Measurements from ENCODE around the gene DCXR.

Gene DCXR

DNA sequence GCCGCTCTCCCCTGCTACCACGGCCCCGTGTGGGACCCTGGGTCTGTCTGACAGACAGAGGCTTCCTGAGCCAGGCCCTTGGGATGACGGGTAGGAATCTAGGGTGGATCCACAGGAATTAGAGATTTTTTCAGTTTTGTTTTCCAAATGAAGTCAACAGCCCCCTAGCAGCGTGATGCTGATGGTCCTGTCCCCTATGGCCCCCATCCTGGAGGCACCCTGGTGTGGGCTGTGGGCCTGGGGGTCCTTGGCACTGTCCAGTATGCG lies 30.3 kb downstream of the DCXR start:
- peaks cover 4% of the 10 kb centered on the region for H3K4me1 ChIP-seq (ENCODE audit: control insufficient read depth, insufficient read depth, low read length)
- no peaks in the 10 kb centered on the region for H3K27me3 ChIP-seq (ENCODE audit: control insufficient read depth, insufficient read depth, low read length)
- no peaks in the 10 kb centered on the region for H3K36me3 ChIP-seq (ENCODE audit: control insufficient read depth, insufficient read depth, low read length)
- no peak overlapping the region for H3K9ac ChIP-seq (ENCODE audit: low read length)
- no peaks in the 10 kb centered on the region for H3K9me3 ChIP-seq (ENCODE audit: control insufficient read depth, low read length)
- no peak overlapping the region for H3K4me3 ChIP-seq (ENCODE audit: low read length)

DNA sequence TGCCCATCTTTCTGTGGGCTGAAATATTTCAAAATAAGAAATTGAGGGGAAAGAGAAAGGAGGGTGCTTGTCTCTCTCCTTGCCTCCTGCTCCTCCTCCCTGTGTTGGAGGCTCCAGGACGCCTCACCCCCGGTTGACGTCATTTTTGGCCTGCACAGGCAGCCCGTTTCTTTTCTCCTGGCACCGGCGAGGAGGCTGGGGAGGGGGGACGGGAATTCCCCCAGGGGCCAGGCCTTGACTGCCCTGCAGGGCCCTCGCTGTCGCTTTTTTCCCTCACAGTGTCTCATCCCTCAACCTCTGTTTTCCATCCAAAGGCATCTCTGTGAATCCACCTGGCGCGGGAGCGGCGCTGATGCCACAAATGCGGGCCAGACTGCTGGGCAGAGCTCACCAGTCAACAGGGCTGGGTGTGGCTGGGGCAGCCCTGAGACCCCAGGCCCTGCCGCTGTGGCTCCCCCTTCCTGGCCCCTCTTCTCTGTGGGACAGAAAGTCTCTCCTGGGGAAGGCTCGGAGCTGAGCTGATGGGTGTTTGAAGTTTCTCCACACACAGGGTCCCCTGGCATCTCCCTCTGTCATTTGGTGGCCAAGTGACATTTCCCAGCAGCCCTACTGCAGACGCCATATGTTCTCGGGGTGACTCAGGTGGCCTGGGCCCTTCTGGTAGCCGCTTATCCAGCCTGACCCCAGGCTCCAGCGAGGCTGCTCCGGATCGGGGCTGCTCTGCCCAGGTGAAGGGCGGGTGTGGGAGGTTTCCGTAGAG lies 30.8 kb downstream of the DCXR start:
- H3K4me3 ChIP-seq (ENCODE audit: low read length): no peak overlapping the region
- peaks cover 4% of the 10 kb centered on the region for H3K4me1 ChIP-seq (ENCODE audit: control insufficient read depth, insufficient read depth, low read length)
- H3K9me3 ChIP-seq (ENCODE audit: control insufficient read depth, low read length): no peaks in the 10 kb centered on the region
- H3K36me3 ChIP-seq (ENCODE audit: control insufficient read depth, insufficient read depth, low read length): no peaks in the 10 kb centered on the region
- no peaks in the 10 kb centered on the region for H3K27me3 ChIP-seq (ENCODE audit: control insufficient read depth, insufficient read depth, low read length)
- H3K9ac ChIP-seq (ENCODE audit: low read length): no peak overlapping the region

DNA sequence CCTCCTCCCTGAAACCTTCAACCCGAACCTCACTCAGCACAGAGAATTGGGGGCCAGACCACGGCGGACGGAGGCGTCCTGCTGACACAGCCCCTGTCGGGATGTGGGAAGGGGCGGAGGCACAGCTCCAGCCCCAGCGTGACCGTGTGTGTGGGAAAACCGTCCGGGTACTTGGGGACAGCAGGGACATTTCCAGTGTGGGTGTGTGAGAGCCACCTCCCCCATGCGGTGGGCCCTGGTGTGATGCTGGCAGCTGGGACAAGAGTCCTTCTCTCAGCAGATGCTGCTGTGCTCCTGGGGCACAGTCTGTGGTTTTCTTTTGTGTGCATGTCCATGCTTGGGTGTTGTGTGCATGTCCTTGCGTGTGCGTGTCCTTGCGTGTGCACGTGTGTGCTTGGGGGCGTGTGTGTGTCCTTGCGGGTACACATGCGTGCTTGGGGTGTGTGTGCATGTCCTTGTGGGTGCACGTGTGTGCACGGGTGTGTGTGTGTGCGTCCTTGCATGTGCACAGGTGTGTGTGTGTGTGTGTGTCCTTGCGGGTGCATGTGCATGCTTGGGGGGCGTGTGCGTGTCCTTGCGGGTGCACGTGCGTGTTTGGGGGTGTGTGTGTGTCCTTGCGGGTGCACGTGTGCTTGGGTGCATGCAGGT lies 31.7 kb downstream of the DCXR start:
- Histone ChIP-seq H3K9me3 (ENCODE audit: control insufficient read depth, low read length) (no peaks in the 10 kb centered on the region), H3K9ac (ENCODE audit: low read length) (no peak overlapping the region), H3K4me3 (ENCODE audit: low read length) (no peak overlapping the region), H3K27me3 (ENCODE audit: control insufficient read depth, insufficient read depth, low read length) (no peaks in the 10 kb centered on the region), H3K4me1 (ENCODE audit: control insufficient read depth, insufficient read depth, low read length) (peaks cover 8% of the 10 kb centered on the region), H3K36me3 (ENCODE audit: control insufficient read depth, insufficient read depth, low read length) (no peaks in the 10 kb centered on the region)

DNA sequence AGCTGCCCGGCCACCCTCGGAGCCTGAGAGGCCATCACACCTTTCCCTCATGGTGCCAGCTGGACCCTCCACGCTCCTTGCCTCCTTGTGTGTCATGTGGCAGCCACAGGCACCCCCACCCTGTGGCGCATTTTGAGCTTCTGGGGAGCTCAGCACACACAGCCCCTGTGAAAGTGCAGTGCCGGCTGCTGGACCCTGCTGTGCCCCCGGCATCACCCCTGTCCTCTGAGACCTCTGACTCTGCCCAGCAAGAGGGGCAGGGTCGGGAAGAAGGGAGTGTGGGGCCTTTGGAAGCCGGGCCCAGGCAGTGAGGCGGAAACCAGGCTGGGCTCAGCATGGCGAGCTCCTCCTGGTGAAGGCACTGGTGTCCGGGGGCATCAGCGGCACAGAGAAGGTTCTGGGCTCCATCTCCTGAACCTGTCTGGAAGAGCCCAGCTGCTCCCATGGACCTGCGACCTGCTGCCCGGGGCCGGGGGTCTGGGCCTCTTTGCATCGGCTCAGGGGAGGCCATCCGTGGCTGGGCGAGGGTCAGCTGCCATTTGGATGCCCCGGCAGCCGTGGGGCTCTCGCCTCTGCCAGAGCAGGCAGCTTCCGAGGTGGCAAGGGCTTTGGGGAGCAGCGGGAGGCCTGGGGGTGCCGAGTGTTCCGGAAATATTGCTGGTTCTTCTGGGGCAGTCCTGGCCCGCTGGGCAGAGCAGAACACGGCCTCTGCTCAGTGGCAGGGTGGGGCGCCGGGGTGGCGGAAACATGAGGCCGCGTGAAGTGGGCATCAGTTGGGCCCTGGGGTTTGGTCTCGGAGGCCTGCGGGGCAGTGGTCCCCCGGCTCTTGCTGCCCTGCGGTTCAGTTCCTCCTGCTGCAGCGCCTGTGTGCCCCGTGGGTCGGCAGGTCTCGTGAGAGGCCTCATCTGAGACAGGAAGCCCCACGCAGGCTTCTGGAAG lies 32.7 kb downstream of the DCXR start:
- H3K4me3 ChIP-seq (ENCODE audit: low read length): no peak overlapping the region
- H3K9me3 ChIP-seq (ENCODE audit: control insufficient read depth, low read length): no peaks in the 10 kb centered on the region
- H3K4me1 ChIP-seq (ENCODE audit: control insufficient read depth, insufficient read depth, low read length): peaks cover 15% of the 10 kb centered on the region
- no peak overlapping the region for H3K9ac ChIP-seq (ENCODE audit: low read length)
- no peaks in the 10 kb centered on the region for H3K27me3 ChIP-seq (ENCODE audit: control insufficient read depth, insufficient read depth, low read length)
- no peaks in the 10 kb centered on the region for H3K36me3 ChIP-seq (ENCODE audit: control insufficient read depth, insufficient read depth, low read length)

DNA sequence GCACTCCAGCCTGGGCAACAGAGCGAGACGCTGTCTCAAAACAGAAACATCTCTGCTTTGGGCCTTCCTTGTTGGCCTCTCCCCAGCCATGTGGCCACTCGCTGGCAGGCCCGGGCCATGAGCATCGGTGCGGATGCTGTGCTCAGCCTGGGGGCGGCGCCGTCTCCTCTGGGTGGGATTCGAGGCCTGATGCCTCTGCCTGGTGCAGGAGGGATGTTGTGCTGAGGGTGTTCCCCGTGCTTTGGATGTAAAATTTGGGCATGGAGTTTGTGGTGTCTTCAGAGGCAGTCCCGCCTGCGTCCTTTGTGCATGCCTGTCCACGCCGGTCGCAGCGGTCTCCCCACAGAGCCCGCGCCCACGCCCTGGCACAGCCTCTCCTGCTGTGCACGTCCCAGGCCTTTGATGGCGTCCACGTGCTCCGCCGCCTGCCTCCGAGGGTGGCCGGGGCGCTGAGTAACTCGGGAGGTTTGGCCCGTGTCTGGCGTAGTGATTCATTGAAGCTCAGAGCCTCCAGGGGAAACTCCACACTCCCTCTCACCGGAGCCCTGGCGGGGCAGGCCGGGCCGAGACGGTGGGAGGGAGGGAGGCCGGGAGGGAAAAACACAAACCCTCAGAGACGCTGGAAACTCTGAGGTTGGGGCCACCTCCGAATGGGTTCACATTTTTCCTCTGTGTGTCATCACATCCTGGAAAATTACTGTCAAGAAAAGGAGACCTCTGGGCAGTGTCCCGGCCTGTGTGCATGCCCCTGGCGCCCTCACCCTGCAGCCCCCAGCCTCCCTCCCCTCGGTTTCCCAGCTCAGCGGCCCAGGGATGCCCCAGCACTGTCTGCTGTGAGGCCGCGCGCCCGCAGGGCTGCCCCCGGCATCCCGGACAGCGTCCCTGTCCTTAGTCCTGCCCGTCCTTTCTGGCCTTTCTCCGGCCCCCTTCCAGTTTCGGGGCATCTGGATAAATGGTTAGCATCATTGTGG lies 33.8 kb downstream of the DCXR start:
- Histone ChIP-seq H3K4me3 (ENCODE audit: low read length) (no peak overlapping the region), H3K9ac (ENCODE audit: low read length) (no peak overlapping the region), H3K9me3 (ENCODE audit: control insufficient read depth, low read length) (no peaks in the 10 kb centered on the region), H3K36me3 (ENCODE audit: control insufficient read depth, insufficient read depth, low read length) (no peaks in the 10 kb centered on the region), H3K27me3 (ENCODE audit: control insufficient read depth, insufficient read depth, low read length) (no peaks in the 10 kb centered on the region), H3K4me1 (ENCODE audit: control insufficient read depth, insufficient read depth, low read length) (peaks cover 17% of the 10 kb centered on the region)

DNA sequence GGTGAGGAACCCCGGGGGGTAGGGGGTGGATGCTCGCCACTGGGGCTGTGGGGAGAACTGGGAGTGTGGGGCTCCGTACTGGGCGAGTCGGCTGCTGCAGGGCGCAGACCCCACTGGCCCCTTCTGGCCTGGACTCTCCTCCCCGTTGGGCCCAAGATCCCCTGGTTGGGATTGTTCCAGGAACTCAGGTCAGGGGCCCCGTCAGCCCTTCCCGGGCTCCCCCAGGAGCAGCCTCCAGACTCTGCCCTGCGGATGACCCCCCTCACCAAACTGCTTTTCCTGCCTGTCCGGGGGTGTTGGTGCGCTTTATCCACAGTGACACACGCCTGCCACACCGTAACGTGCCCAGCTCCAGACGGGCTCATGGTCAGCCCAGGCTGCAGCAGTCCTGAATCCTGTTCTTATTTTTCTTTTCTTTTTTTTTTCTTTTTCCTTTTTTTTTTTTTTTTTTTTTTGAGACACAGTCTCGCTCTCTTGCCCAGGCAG lies 35.9 kb downstream of the DCXR start:
- no peaks in the 10 kb centered on the region for H3K36me3 ChIP-seq (ENCODE audit: control insufficient read depth, insufficient read depth, low read length)
- H3K4me1 ChIP-seq (ENCODE audit: control insufficient read depth, insufficient read depth, low read length): peaks cover 17% of the 10 kb centered on the region
- H3K4me3 ChIP-seq (ENCODE audit: low read length): no peak overlapping the region
- H3K9ac ChIP-seq (ENCODE audit: low read length): no peak overlapping the region
- H3K9me3 ChIP-seq (ENCODE audit: control insufficient read depth, low read length): no peaks in the 10 kb centered on the region
- H3K27me3 ChIP-seq (ENCODE audit: control insufficient read depth, insufficient read depth, low read length): no peaks in the 10 kb centered on the region

DNA sequence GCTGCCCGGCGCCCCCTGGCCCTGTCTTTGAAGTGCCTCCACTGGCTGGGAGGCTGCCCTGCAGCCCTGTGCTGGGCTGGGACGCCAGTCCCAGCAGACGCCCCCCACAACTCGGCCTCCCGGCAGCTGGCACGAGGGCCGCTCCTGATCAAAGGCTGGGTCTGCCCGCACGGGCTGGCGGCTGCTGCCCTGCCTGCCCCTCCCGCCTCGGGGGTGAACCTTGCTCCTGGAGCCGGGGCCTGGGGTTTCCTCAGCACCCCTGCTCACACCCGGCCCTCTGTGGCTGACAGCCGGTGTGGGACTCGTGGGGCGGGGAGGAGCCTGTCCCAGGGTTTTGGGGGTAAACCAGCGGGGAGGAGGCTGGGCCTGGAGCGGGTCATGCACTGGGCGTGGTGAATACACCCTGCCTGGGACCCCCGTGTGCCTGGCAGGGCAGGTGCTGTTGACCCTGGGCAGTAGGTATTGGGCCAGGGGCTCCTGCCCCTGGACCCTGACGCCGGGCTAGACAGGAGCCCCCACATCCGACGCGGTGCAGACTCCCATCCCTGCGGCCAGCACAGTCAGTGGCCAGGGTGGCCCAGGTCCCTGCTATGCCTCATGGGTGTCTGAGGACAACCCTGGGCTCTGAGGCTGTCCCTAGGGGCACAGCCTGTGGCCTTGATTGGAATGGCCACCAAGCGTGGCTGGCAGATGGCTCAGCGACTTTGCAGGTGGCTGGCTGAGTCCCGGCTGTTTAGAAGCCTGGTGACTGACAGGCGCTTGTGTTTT lies 36.5 kb downstream of the DCXR start:
- Histone ChIP-seq H3K9me3 (ENCODE audit: control insufficient read depth, low read length) (no peaks in the 10 kb centered on the region), H3K27me3 (ENCODE audit: control insufficient read depth, insufficient read depth, low read length) (no peaks in the 10 kb centered on the region), H3K9ac (ENCODE audit: low read length) (no peak overlapping the region), H3K4me3 (ENCODE audit: low read length) (no peak overlapping the region), H3K36me3 (ENCODE audit: control insufficient read depth, insufficient read depth, low read length) (no peaks in the 10 kb centered on the region), H3K4me1 (ENCODE audit: control insufficient read depth, insufficient read depth, low read length) (peaks cover 17% of the 10 kb centered on the region)

DNA sequence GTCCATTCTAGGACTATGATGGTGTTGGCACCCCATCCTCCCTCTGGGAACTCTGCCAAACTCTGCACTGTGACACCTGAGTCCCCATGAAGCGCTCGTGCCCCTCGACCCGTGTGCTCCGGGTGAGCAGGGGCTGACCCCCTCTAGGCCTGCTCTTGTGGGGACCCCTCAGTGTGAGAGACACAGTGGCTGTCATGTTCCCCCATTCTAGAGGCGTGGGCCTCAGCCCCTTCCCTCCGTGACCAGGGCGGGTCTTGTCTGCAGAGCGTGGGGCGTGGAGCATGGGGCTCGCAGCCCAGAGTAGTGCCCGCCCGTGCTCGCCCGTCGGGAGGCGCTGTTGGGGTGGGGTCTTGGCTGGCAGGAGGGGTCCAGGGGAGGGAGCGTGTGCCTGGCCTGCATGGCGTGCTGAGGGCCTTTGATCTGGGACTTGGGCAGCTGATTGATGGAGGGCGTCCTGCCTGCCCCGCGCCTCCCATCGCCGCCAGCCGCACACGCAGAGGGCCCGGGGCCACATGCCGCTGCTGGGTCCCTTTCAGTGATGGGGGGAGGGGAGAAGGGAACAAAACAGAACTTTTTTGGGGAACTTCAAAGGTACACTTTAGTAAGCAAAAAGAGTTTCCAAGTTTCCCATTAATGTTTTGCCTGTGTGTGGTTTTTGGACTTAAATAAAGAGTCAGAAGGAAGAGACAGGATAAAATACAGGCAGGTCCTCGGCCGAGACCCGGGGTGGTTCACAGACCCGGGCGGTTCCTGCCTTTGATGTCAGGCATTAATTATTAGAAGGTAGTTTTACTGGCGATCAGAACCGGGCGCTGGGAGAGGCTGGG lies 37.3 kb downstream of the DCXR start:
- H3K9me3 ChIP-seq (ENCODE audit: control insufficient read depth, low read length): no peaks in the 10 kb centered on the region
- peaks cover 18% of the 10 kb centered on the region for H3K4me1 ChIP-seq (ENCODE audit: control insufficient read depth, insufficient read depth, low read length)
- no peak overlapping the region for H3K4me3 ChIP-seq (ENCODE audit: low read length)
- no peak overlapping the region for H3K9ac ChIP-seq (ENCODE audit: low read length)
- H3K27me3 ChIP-seq (ENCODE audit: control insufficient read depth, insufficient read depth, low read length): no peaks in the 10 kb centered on the region
- no peaks in the 10 kb centered on the region for H3K36me3 ChIP-seq (ENCODE audit: control insufficient read depth, insufficient read depth, low read length)

DNA sequence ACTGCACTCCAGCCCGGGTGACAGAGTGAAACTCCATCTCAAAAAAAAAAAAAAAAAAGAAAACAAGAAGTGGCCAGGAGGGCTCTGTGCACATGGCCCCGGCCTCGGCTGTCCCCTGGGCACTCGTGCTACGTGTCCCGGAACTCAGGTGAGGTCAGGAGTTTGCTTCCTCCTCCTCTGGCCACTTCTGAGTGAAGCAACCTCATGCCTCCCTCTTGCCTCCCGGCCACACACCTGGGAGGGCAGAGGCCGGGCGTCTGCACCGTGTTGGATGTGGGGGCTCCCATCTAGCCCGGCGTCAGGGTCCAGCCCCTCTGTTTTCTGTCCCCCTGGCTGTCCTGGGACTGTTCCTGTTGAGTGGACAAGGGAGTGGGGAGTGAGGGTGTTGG lies 37.9 kb downstream of the DCXR start:
- Histone ChIP-seq H3K4me3 (ENCODE audit: low read length) (no peak overlapping the region), H3K36me3 (ENCODE audit: control insufficient read depth, insufficient read depth, low read length) (no peaks in the 10 kb centered on the region), H3K9me3 (ENCODE audit: control insufficient read depth, low read length) (no peaks in the 10 kb centered on the region), H3K9ac (ENCODE audit: low read length) (no peak overlapping the region), H3K27me3 (ENCODE audit: control insufficient read depth, insufficient read depth, low read length) (no peaks in the 10 kb centered on the region), H3K4me1 (ENCODE audit: control insufficient read depth, insufficient read depth, low read length) (peaks cover 25% of the 10 kb centered on the region)

DNA sequence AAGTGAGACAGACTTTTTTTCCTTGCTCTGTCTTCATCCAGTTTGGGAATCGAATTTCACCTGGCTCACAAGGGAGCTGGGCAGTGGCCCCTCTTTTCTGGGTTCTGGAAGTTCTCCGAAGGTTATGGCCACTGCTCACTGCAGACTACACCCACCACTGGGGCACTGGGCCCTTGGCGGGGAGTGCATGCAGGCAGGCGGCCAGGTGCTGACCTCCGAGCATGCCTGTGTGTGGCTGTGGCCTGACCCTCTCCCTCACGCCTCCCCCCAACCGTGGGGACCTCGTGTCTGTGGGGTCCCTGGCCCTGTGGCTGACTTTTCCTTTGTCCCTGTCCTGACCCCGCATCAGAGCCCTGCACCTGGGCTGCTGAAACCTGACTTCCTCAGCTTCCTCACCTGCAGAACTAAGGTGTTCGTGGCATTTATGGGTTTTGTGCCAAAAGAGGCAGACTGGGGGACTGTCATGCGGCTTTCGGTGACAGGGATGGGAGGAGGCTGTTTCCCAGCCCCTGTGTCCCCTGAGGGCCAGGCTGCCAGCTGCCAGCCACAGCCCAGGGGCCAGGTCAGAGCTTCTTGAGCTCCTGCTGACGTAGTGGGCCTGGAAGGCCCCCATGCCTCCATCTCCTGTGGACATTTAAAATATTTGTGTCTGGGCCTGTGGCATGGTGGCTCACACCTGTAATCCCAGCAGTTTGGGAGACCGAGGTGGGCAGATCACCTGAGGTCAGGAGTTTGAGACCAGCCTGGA lies 38.6 kb downstream of the DCXR start:
- no peaks in the 10 kb centered on the region for H3K9me3 ChIP-seq (ENCODE audit: control insufficient read depth, low read length)
- H3K9ac ChIP-seq (ENCODE audit: low read length): no peak overlapping the region
- H3K36me3 ChIP-seq (ENCODE audit: control insufficient read depth, insufficient read depth, low read length): no peaks in the 10 kb centered on the region
- H3K4me3 ChIP-seq (ENCODE audit: low read length): no peak overlapping the region
- H3K27me3 ChIP-seq (ENCODE audit: control insufficient read depth, insufficient read depth, low read length): no peaks in the 10 kb centered on the region
- peaks cover 32% of the 10 kb centered on the region for H3K4me1 ChIP-seq (ENCODE audit: control insufficient read depth, insufficient read depth, low read length)
